ENCODE results near the gene KBTBD13. TPM values are rescaled to one million over a fixed set of nuclear protein-coding genes. Genes with fewer than 3 reads are reported as not detected.

Gene KBTBD13
- total RNA-seq, 4 donors from 2014 or later, result not detected

DNA sequence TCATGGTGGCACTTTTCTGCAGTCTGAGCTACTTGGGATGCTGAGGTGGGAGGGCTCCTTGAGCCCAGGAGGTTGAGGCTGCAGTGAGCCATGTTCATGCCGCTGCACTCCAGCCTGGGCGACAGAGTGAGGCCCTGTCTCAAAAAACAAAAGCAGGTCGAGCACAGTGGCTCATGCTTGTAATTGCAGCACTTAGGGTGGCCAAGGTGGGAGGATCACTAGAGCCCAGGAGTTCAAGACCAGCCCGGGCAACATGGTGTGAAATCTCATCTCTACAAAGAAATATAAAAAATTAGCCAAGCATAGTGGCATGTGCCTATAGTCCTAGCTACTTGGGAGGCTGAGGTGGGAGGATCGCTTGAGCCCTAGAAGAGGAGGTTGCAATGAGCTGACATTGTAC, 28.5 kb downstream of the KBTBD13 start:
- ATAC-seq, result no peak
- Histone ChIP-seq H3K9me3 (no peaks in the 10 kb centered on the region), H3K27ac (no peak overlapping the region), H3K4me3 (no peak overlapping the region), H3K4me1 (peaks cover 0 to 18% (median 6%) of the 10 kb centered on the region in 3 donors), H3K36me3 (peaks cover 0 to 68% of the 10 kb centered on the region in 2 donors), H3K27me3 (no peaks in the 10 kb centered on the region)
- 86 to 100% methylated on average over 1 to 5 of the region's 5 CpGs for WGBS, 2 donors (ENCODE audit: low coverage in 1 of 2)
- TF ChIP-seq POLR2A (IDR thresholded peaks at IDR 0.05), result no peak
- no peak for TF ChIP-seq EP300 (IDR thresholded peaks at IDR 0.05)
- TF ChIP-seq POLR2AphosphoS5 (IDR thresholded peaks at IDR 0.05), result no peak
- TF ChIP-seq, protein P1, sequence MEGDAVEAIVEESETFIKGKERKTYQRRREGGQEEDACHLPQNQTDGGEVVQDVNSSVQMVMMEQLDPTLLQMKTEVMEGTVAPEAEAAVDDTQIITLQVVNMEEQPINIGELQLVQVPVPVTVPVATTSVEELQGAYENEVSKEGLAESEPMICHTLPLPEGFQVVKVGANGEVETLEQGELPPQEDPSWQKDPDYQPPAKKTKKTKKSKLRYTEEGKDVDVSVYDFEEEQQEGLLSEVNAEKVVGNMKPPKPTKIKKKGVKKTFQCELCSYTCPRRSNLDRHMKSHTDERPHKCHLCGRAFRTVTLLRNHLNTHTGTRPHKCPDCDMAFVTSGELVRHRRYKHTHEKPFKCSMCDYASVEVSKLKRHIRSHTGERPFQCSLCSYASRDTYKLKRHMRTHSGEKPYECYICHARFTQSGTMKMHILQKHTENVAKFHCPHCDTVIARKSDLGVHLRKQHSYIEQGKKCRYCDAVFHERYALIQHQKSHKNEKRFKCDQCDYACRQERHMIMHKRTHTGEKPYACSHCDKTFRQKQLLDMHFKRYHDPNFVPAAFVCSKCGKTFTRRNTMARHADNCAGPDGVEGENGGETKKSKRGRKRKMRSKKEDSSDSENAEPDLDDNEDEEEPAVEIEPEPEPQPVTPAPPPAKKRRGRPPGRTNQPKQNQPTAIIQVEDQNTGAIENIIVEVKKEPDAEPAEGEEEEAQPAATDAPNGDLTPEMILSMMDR (IDR thresholded peaks at IDR 0.05), result no peak

GRCh38 chr15:65106011-65106590, 29.6 kb downstream of the KBTBD13 start:
- TF ChIP-seq POLR2AphosphoS5 (IDR thresholded peaks at IDR 0.05), result no peak
- TF ChIP-seq POLR2A (IDR thresholded peaks at IDR 0.05), result no peak
- TF ChIP-seq EP300 (IDR thresholded peaks at IDR 0.05), result no peak
- TF ChIP-seq, protein P1 (IDR thresholded peaks at IDR 0.05), result no peak
- H3K4me3 ChIP-seq, result no peak overlapping the region
- H3K4me1 ChIP-seq, result peaks cover 0 to 11% (median 3%) of the 10 kb centered on the region in 3 donors
- no peak for ATAC-seq
- H3K36me3 ChIP-seq, result peaks cover 0 to 71% of the 10 kb centered on the region in 2 donors
- H3K9me3 ChIP-seq, result no peaks in the 10 kb centered on the region
- H3K27ac ChIP-seq, result no peak overlapping the region
- WGBS, 2 donors (ENCODE audit: low coverage in 1 of 2), result 52 to 100% methylated on average over 1 to 2 of the region's 6 CpGs
- H3K27me3 ChIP-seq, result no peaks in the 10 kb centered on the region

DNA sequence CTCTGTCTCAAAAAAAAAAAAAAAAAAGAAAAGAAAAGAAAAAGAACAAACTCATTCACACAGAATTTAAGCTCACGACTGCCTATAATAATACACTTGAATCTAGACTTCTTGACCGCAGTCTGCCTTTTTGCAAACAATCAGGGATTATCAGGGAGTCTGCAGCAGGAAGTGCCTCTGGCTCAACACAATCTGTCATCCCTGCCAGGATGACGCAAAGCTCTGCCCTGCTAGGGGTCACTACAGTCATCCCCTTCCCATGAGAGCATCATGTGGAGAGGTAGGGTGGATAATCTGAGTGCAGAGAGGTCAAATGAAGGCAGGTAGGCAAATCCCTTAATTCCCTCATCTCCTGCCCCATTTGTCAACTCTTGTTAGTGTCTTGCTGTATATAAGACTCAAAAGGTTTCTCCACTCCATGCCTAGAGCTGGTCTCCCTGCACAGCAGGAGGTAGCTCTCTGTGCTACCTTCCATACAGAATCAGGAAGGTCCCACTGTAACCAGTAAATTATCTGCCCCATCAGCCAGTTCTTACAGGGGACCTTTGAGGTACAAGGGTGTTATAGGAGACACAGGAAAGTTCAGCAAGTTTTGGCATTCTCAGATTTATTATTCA, 34.2 kb downstream of the KBTBD13 start:
- TF ChIP-seq, protein P1 (IDR thresholded peaks at IDR 0.05), result no peak
- TF ChIP-seq EP300 (IDR thresholded peaks at IDR 0.05) (no peak), POLR2AphosphoS5 (IDR thresholded peaks at IDR 0.05) (no peak), POLR2A (IDR thresholded peaks at IDR 0.05) (no peak)
- ATAC-seq, result no peak
- Histone ChIP-seq H3K36me3 (peaks cover 0 to 76% of the 10 kb centered on the region in 2 donors), H3K27me3 (no peaks in the 10 kb centered on the region), H3K4me1 (no peaks in the 10 kb centered on the region), H3K4me3 (no peak overlapping the region), H3K27ac (no peak overlapping the region), H3K9me3 (no peaks in the 10 kb centered on the region)
- 33 to 52% methylated on average over 3 of the region's 3 CpGs for WGBS, 2 donors (ENCODE audit: low coverage in 1 of 2)

DNA sequence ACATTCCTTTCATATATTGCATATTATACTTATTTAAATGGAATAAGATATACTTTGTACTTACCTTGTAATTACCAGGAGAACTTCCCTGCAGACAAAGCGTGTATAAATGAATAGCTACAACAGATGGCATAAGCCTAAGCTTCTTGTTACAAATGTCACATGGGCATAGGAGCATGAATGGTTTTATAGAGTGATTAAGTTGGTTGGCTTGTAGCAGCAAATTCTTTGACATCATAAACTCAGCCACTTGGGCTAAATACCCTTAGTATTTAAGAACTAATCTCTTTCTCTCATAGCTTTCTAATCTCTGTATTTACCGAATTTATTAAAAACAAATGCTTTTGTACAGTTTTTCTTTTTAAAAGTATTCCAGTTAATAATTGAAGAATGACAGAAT, 38.5 kb downstream of the KBTBD13 start, which contains the start of gene UBAP1L:
UBAP1L (minus strand) TSS at position 115 of the 400 bp plus-strand sequence. CDS start 8,985 bp downstream, outside the sequence.
- H3K36me3 ChIP-seq, result peaks cover 0 to 94% of the 10 kb centered on the region in 2 donors
- no peaks in the 10 kb centered on the region for H3K9me3 ChIP-seq
- no peak within 1 kb of the TSS for H3K4me3 ChIP-seq
- no peaks in the 10 kb centered on the region for H3K4me1 ChIP-seq
- TF ChIP-seq, protein P1 (IDR thresholded peaks at IDR 0.05), result no peak
- no peak for TF ChIP-seq POLR2AphosphoS5 (IDR thresholded peaks at IDR 0.05)
- no peak for TF ChIP-seq POLR2A (IDR thresholded peaks at IDR 0.05)
- no peak for TF ChIP-seq EP300 (IDR thresholded peaks at IDR 0.05)
- WGBS, 2 donors (ENCODE audit: low coverage in 1 of 2), result 83 to 84% methylated on average over 2 of the region's 2 CpGs
- H3K27ac ChIP-seq, result no peak within 1 kb of the TSS
- no peak for ATAC-seq
- no peaks in the 10 kb centered on the region for H3K27me3 ChIP-seq

- H3K36me3 ChIP-seq, result peaks cover 0 to 99% of the 10 kb centered on the region in 2 donors
- no peaks in the 10 kb centered on the region for H3K9me3 ChIP-seq
- 74 to 77% methylated on average over 4 to 5 of the region's 5 CpGs for WGBS, 2 donors (ENCODE audit: low coverage in 1 of 2)
- no peak overlapping the region for H3K4me3 ChIP-seq
- no peaks in the 10 kb centered on the region for H3K27me3 ChIP-seq
- no peak for TF ChIP-seq POLR2A (IDR thresholded peaks at IDR 0.05)
- ATAC-seq, result no peak
- no peaks in the 10 kb centered on the region for H3K4me1 ChIP-seq
- H3K27ac ChIP-seq, result no peak overlapping the region
Measured at GRCh38 chr15:65115542-65115941, 39.0 kb downstream of the KBTBD13 start.

Small RNA genes within 50 kb of the gene (small RNA-seq; reads per million reads assigned to genes)
- gene AC013553.1, result 0 reads per million in 4 donors

Other genes starting within 250 kb of the KBTBD13 start
- gene PLEKHO2, start 234.8 kb upstream of the KBTBD13 start, total RNA-seq, result 10 to 100 TPM; 27.1 to 47.9 (median 43.1) TPM
- 10 to 100 TPM in 2 of 4 donors, 1 to 10 TPM in 2; 4.6 to 15.6 (median 8.5) TPM for gene ANKDD1A, start 164.8 kb upstream of the KBTBD13 start, total RNA-seq
- 10 to 100 TPM; 79.1 to 94.9 (median 86.9) TPM for gene SPG21, start 86.8 kb upstream of the KBTBD13 start, total RNA-seq
- 10 to 100 TPM; 21.1 to 36.9 (median 29.4) TPM for gene MTFMT, start 47.1 kb upstream of the KBTBD13 start, total RNA-seq
- not detected for gene SLC51B, start 31.4 kb upstream of the KBTBD13 start, total RNA-seq
- gene RASL12, start 8.8 kb upstream of the KBTBD13 start, total RNA-seq, result 100 to 1,000 TPM in 3 of 4 donors, 10 to 100 TPM in 1; 43.2 to 244 (median 179) TPM
- gene UBAP1L, start 38.5 kb downstream of the KBTBD13 start, total RNA-seq, result 1 to 10 TPM in 3 of 4 donors, under 1 TPM in 1; 0.12 to 7.5 (median 3.0) TPM
- 10 to 100 TPM; 26.4 to 70.7 (median 30.4) TPM for gene PDCD7, start 57.1 kb downstream of the KBTBD13 start, total RNA-seq
- 10 to 100 TPM; 40.1 to 68.8 (median 55.6) TPM for gene CLPX, start 108.6 kb downstream of the KBTBD13 start, total RNA-seq
- 100 to 1,000 TPM in 1 of 4 donors, 10 to 100 TPM in 3; 43.7 to 114 (median 74.5) TPM for gene CILP, start 134.7 kb downstream of the KBTBD13 start, total RNA-seq
- 10 to 100 TPM; 10.1 to 21.7 (median 14.1) TPM for gene PARP16, start 210.1 kb downstream of the KBTBD13 start, total RNA-seq
- gene RNU5A-1, start 219.3 kb downstream of the KBTBD13 start, total RNA-seq, result not detected
- not detected for gene RNU5B-1, start 227.9 kb downstream of the KBTBD13 start, total RNA-seq